ENCODE measurements around the gene PRSS53.

- no peak for TF ChIP-seq CTCF (IDR thresholded peaks at IDR 0.05)
- TF ChIP-seq POLR2A (IDR thresholded peaks at IDR 0.05), result no peak
Observed at GRCh38 chr16:31092330-31092729, 3.6 kb upstream of the PRSS53 start.

All from gastroesophageal sphincter (tissue), 3 donors.